A549 (cell line): Measurements from ENCODE around the gene KIAA0930. TPM values are rescaled to one million over a fixed set of nuclear protein-coding genes. Genes with fewer than 3 reads are reported as not detected.

Experiments
- ATAC-seq, 2 experiments: fragments of 200-7000 bp in 1 of 2; fragments of >200 bp in 1 of 2; cut with Nextera tagmentation in 1 of 2; cut with Tn5 transposase in 1 of 2; 3 replicates each; pipeline versions ENCODE4 v1.8.0 to v1.9.1; 2018 to 2020; ENCODE audit warnings: mild to moderate bottlenecking in 1 of 2, moderate library complexity in 1 of 2
- CTCF ChIA-PET: fragments of 300-600 bp; sonication (Branson Sonifier 250); formaldehyde crosslinking; extraction: SDS; loops from one replicate; lab custom pipeline; 2021; ENCODE audit warnings: antibody characterized with exemption, inconsistent platforms; lab: Yijun Ruan, JAX
- POLR2A ChIA-PET: fragments of 350-600 bp; formaldehyde crosslinking; extraction: SDS; loops from one replicate; lab custom pipeline; 2021; ENCODE audit warnings: antibody characterized with exemption, inconsistent platforms; lab: Yijun Ruan, JAX
- DNase-seq, 2 experiments: peaks; one replicate each; pipeline versions ENCODE4 v3.0.0 to v3.0.0-alpha.2; 2011 to 2016; ENCODE audit warnings: low read depth in 1 of 2, low spot score in 1 of 2
- FAIRE-seq: peaks from 2 replicates; lab custom pipeline; 2011; peaks lifted over from hg19 to GRCh38; lab: Jason Lieb, UNC
- H3K27ac ChIP-seq, 2 experiments: fragments of >200 bp; sonication (Bioruptor Twin); formaldehyde crosslinking; 3 replicates each; pipeline ENCODE4 v1.5.1; 2016 to 2017
- H3K4me1 ChIP-seq: fragments of >200 bp; sonication (Bioruptor Twin); formaldehyde crosslinking; 3 replicates; pipeline ENCODE4 v1.6.1; 2016
- H3K4me2 ChIP-seq: fragments of >200 bp; sonication (Bioruptor Twin); formaldehyde crosslinking; 3 replicates; pipeline ENCODE4 v1.6.1; 2016
- H3K4me3 ChIP-seq: fragments of >200 bp; sonication (Bioruptor Twin); formaldehyde crosslinking; 3 replicates; pipeline ENCODE4 v1.5.1; 2016
- H3K9me3 ChIP-seq: fragments of >200 bp; sonication (Bioruptor Twin); formaldehyde crosslinking; 3 replicates; pipeline ENCODE4 v1.6.1; 2016
- CEBPB ChIP-seq, 2 experiments: fragments of >200 bp in 1 of 2; sonication (Bioruptor Twin) in 1 of 2; formaldehyde crosslinking in 1 of 2; IDR thresholded peaks; 2 replicates each; pipeline ENCODE4 v1.6.1; 2012 to 2016
- EP300 ChIP-seq, 2 experiments: fragments of >200 bp; sonication (Bioruptor Twin); formaldehyde crosslinking; IDR thresholded peaks; 2 replicates in 1 of 2; 3 replicates in 1 of 2; pipeline ENCODE4 v1.6.1; 2016 to 2017
- FOSB ChIP-seq: fragments of 250-450 bp; sonication (Bioruptor Pico); IDR thresholded peaks from 2 replicates; pipeline ENCODE4 v1.5.0; 2020; ENCODE audit warnings: mild to moderate bottlenecking, moderate library complexity
- FOSL2 ChIP-seq, 2 experiments: fragments of 450-650 bp in 1 of 2; fragments of >200 bp in 1 of 2; sonication (Bioruptor Twin) in 1 of 2; formaldehyde crosslinking; IDR thresholded peaks; 2 replicates each; pipeline versions ENCODE4 v1.5.0 to v1.6.1; 2016 to 2020; ENCODE audit warnings: mild to moderate bottlenecking in 1 of 2, moderate library complexity in 1 of 2
- HEYL ChIP-seq: fragments of 250-450 bp; sonication (Bioruptor Pico); IDR thresholded peaks from 2 replicates; pipeline ENCODE4 v1.8.0; 2021; ENCODE audit warnings: mild to moderate bottlenecking, moderate library complexity
- HMGXB4 ChIP-seq: fragments of 250-450 bp; sonication (Bioruptor Pico); IDR thresholded peaks from 2 replicates; pipeline ENCODE4 v1.5.0; 2021; ENCODE audit warnings: mild to moderate bottlenecking, moderate library complexity, borderline replicate concordance
- HOXB13 ChIP-seq: fragments of 250-450 bp; sonication (Bioruptor Pico); IDR thresholded peaks from 2 replicates; pipeline ENCODE4 v1.5.0; 2020; ENCODE audit warnings: low read depth, mild to moderate bottlenecking, moderate library complexity
- JUN ChIP-seq, 2 experiments: fragments of >200 bp; sonication (Bioruptor Twin); formaldehyde crosslinking; IDR thresholded peaks; 2 replicates in 1 of 2; 3 replicates in 1 of 2; pipeline ENCODE4 v1.6.1; 2016 to 2017
- JUNB ChIP-seq: fragments of >200 bp; sonication (Bioruptor Twin); formaldehyde crosslinking; IDR thresholded peaks from 2 replicates; pipeline ENCODE4 v1.6.1; 2016
- MAFK ChIP-seq: fragments of 450-650 bp; IDR thresholded peaks from 2 replicates; pipeline ENCODE4 v1.6.1; 2014; ENCODE audit not compliant: partially characterized antibody
- MAZ ChIP-seq: fragments of 150-350 bp; IDR thresholded peaks from 2 replicates; pipeline ENCODE4 v1.6.1; 2014; ENCODE audit warnings: antibody characterized with exemption, low read depth, low read length, borderline replicate concordance
- MYC ChIP-seq: IDR thresholded peaks from 2 replicates; pipeline ENCODE4 v1.6.1; 2012; ENCODE audit warnings: mild to moderate bottlenecking, inconsistent platforms, low read length, improper control_type of control experiment, borderline replicate concordance
- NFE2L2 ChIP-seq: fragments of 150-350 bp; conservative IDR thresholded peaks from 2 replicates; pipeline ENCODE4 v1.6.1; 2014; ENCODE audit warnings: low read length
- NPAS2 ChIP-seq: fragments of 250-450 bp; sonication (Bioruptor Pico); IDR thresholded peaks from 2 replicates; pipeline ENCODE4 v1.8.0; 2022; ENCODE audit warnings: mild to moderate bottlenecking, moderate library complexity, borderline replicate concordance
- NR3C1 ChIP-seq: fragments of >200 bp; sonication (Bioruptor Twin); formaldehyde crosslinking; IDR thresholded peaks from 3 replicates; pipeline ENCODE4 v1.6.1; 2017
- PBX3 ChIP-seq: IDR thresholded peaks from 2 replicates; pipeline ENCODE4 v1.6.1; 2012
- RAD21 ChIP-seq, 2 experiments: fragments of >200 bp in 1 of 2; sonication (Bioruptor Twin) in 1 of 2; formaldehyde crosslinking in 1 of 2; IDR thresholded peaks in 1 of 2; conservative IDR thresholded peaks in 1 of 2; 2 replicates in 1 of 2; 3 replicates in 1 of 2; pipeline ENCODE4 v1.6.1; 2012 to 2018; ENCODE audit warnings: inconsistent platforms in 1 of 2
- RFX5 ChIP-seq: fragments of 450-650 bp; IDR thresholded peaks from 2 replicates; pipeline ENCODE4 v1.7.1; 2014; ENCODE audit warnings: antibody characterized with exemption, mild to moderate bottlenecking, moderate library complexity
- SMC3 ChIP-seq: fragments of >200 bp; sonication (Bioruptor Twin); formaldehyde crosslinking; IDR thresholded peaks from 3 replicates; pipeline ENCODE4 v1.6.1; 2018; ENCODE audit warnings: inconsistent platforms
- SREBF2 ChIP-seq: fragments of 450-650 bp; IDR thresholded peaks from 2 replicates; pipeline ENCODE4 v1.6.1; 2014; ENCODE audit warnings: mild to moderate bottlenecking, moderate library complexity
- ZC3H11A ChIP-seq: fragments of 450-650 bp; IDR thresholded peaks from 2 replicates; pipeline ENCODE4 v1.6.1; 2014; ENCODE audit warnings: antibody characterized with exemption, mild to moderate bottlenecking
- ZFP36 ChIP-seq: fragments of 450-650 bp; IDR thresholded peaks from 2 replicates; pipeline ENCODE4 v1.6.1; 2014; ENCODE audit warnings: borderline replicate concordance; ENCODE audit not compliant: partially characterized antibody
- ZNF302 ChIP-seq: fragments of 250-450 bp; sonication (Bioruptor Pico); IDR thresholded peaks from 2 replicates; pipeline ENCODE4 v1.9.0; 2021; ENCODE audit warnings: inconsistent platforms, mild to moderate bottlenecking, moderate library complexity
- WGBS: methylation state at CpG from one replicate; pipeline ENCODE4 v1.1.6; 2017; ENCODE audit errors: missing lambda C conversion rate; 5-methylcytosine and 5-hydroxymethylcytosine counted together
- polyA plus RNA-seq, 4 experiments: library from polyadenylated mRNA; depleted of rRNA in 3 of 4; stranded (reverse); fragments of >200 nt; fragmentation: RNase III in 1 of 4; extraction: RNeasy Plus Mini Kit Qiagen cat#74134 plus additional on column Dnase treatment in 1 of 4; gene quantifications; 2 replicates in 3 of 4; 3 replicates in 1 of 4; pipeline ENCODE4 v1.2.3, GENCODE V29; 2011 to 2017
- TF ChIP-seq, protein P1 (sequence below): fragments of 200-600 bp; sonication (generic); IDR thresholded peaks from 2 replicates; pipeline ENCODE4 v1.6.1; 2016; ENCODE audit warnings: antibody characterized with exemption, mild to moderate bottlenecking, moderate library complexity
- TF ChIP-seq, protein P2 (sequence below): fragments of >200 bp; sonication (Bioruptor Twin); formaldehyde crosslinking; IDR thresholded peaks from 3 replicates; pipeline ENCODE4 v1.5.1; 2016

KIAA0930 gene
- polyA plus RNA-seq, 2 of the 4 experiments (the other 2 are of a cell fraction), result 47.7 to 60.0 TPM

DNA sequence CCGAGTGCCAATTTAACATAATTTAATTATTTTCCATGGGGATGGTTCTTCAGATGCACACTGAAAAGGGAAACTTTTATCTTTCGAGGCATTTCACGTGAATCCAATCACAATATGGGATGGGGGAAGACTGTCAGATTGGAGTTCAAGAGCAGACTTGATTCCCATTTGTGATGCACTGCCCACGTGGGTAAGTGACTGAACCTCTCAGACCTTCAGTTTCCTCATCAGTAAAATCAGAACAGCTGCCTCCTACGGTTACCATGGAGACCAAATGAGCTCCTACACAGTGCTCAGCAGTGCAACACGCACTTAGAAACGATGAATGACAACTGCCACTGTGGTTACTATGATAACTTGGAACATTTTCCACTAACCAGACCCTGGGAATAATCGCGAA lies 21.7 kb downstream of the KIAA0930 start:
- TF ChIP-seq MAFK, result no peak
- no peak for TF ChIP-seq CEBPB (IDR thresholded peaks at IDR 0.05)
- TF ChIP-seq SREBF2, result no peak
- TF ChIP-seq NR3C1, result no peak
- no peak for TF ChIP-seq ZC3H11A
- no peak for TF ChIP-seq JUNB
- no peak for TF ChIP-seq RFX5
- no peak for TF ChIP-seq MAZ
- TF ChIP-seq HEYL, result no peak
- no peak for TF ChIP-seq NFE2L2
- TF ChIP-seq FOSL2 (IDR thresholded peaks at IDR 0.05), result no peak
- no peak for TF ChIP-seq FOSL2 (CRISPR knock-in tag; IDR thresholded peaks at IDR 0.05)
- no peak for TF ChIP-seq JUN (IDR thresholded peaks at IDR 0.05)
- TF ChIP-seq NPAS2 (CRISPR knock-in tag), result no peak
- TF ChIP-seq PBX3, result no peak
- no peak for TF ChIP-seq ZFP36
- no peak for TF ChIP-seq EP300 (IDR thresholded peaks at IDR 0.05)
- no peak for TF ChIP-seq HOXB13 (CRISPR knock-in tag)
- TF ChIP-seq, protein P1, sequence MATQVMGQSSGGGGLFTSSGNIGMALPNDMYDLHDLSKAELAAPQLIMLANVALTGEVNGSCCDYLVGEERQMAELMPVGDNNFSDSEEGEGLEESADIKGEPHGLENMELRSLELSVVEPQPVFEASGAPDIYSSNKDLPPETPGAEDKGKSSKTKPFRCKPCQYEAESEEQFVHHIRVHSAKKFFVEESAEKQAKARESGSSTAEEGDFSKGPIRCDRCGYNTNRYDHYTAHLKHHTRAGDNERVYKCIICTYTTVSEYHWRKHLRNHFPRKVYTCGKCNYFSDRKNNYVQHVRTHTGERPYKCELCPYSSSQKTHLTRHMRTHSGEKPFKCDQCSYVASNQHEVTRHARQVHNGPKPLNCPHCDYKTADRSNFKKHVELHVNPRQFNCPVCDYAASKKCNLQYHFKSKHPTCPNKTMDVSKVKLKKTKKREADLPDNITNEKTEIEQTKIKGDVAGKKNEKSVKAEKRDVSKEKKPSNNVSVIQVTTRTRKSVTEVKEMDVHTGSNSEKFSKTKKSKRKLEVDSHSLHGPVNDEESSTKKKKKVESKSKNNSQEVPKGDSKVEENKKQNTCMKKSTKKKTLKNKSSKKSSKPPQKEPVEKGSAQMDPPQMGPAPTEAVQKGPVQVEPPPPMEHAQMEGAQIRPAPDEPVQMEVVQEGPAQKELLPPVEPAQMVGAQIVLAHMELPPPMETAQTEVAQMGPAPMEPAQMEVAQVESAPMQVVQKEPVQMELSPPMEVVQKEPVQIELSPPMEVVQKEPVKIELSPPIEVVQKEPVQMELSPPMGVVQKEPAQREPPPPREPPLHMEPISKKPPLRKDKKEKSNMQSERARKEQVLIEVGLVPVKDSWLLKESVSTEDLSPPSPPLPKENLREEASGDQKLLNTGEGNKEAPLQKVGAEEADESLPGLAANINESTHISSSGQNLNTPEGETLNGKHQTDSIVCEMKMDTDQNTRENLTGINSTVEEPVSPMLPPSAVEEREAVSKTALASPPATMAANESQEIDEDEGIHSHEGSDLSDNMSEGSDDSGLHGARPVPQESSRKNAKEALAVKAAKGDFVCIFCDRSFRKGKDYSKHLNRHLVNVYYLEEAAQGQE, result no peak
- no peak for TF ChIP-seq HMGXB4 (CRISPR knock-in tag)
- TF ChIP-seq RAD21 (conservative IDR thresholded peaks at IDR 0.05 in 1 of 2, IDR thresholded peaks at IDR 0.05 in 1 of 2), result no peak
- no peak overlapping the region for H3K27ac ChIP-seq
- no peak for DNase-seq
- ChIA-PET CTCF (interaction anchor here (1.9 kb wide), 1 partner anchor 10 kb away, joined by 5 read pairs; no protein-coding TSS in a partner anchor), POLR2A (no interaction called here)
- H3K4me1 ChIP-seq, result peaks cover 2% of the 10 kb centered on the region; the same call in 1 of the 3 replicates
- no peak for FAIRE-seq
- WGBS, result 88% methylated on average over 9 of the region's 9 CpGs
- no peak overlapping the region for H3K4me2 ChIP-seq
- ATAC-seq, result no peak
- H3K9me3 ChIP-seq, result no peaks in the 10 kb centered on the region
- H3K4me3 ChIP-seq, result no peak overlapping the region

DNA sequence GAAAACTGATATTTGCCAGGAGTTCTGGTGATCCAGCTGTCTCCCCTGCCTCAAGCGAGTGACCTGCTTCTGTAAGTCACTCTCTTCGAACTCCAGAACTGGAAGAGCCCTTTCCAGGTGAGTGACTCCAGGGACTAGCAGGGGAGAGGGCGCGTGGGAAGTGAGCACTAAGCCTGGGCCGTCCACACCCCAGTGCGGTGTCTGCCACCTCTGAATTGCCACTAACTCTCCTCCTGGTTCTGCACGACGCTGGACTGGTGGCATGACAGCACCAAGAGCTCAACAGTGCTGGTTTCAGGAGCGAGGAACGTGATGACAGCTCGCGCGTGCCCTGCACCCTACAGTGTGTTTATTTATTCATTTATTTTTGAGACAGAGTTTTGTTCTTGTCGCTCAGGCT lies 22.9 kb downstream of the KIAA0930 start:
- DNase-seq (no peak), ATAC-seq (no peak), FAIRE-seq (no peak)
- ChIA-PET CTCF (interaction anchor here (0.6 to 1.9 kb wide), 2 partner anchors 8 to 874 kb away, joined by 4 to 5 read pairs; no protein-coding TSS in a partner anchor), POLR2A (no interaction called here)
- Histone ChIP-seq H3K4me3 (no peak overlapping the region), H3K4me2 (no peak overlapping the region), H3K27ac (no peak overlapping the region), H3K9me3 (no peaks in the 10 kb centered on the region), H3K4me1 (peaks cover 13% of the 10 kb centered on the region)
- WGBS, result 97% methylated on average over 14 of the region's 14 CpGs
- no peak for TF ChIP-seq ZNF302 (CRISPR knock-in tag)
- TF ChIP-seq FOSB, result no peak
- TF ChIP-seq MAFK, result no peak
- TF ChIP-seq, protein P2, sequence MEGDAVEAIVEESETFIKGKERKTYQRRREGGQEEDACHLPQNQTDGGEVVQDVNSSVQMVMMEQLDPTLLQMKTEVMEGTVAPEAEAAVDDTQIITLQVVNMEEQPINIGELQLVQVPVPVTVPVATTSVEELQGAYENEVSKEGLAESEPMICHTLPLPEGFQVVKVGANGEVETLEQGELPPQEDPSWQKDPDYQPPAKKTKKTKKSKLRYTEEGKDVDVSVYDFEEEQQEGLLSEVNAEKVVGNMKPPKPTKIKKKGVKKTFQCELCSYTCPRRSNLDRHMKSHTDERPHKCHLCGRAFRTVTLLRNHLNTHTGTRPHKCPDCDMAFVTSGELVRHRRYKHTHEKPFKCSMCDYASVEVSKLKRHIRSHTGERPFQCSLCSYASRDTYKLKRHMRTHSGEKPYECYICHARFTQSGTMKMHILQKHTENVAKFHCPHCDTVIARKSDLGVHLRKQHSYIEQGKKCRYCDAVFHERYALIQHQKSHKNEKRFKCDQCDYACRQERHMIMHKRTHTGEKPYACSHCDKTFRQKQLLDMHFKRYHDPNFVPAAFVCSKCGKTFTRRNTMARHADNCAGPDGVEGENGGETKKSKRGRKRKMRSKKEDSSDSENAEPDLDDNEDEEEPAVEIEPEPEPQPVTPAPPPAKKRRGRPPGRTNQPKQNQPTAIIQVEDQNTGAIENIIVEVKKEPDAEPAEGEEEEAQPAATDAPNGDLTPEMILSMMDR, result no peak
- TF ChIP-seq MYC, result no peak
- TF ChIP-seq SMC3, result no peak
- TF ChIP-seq, protein P1, result no peak
